SKM-1 (cell line): Measurements from ENCODE around the gene ZNF521.
A peak's percentile ranks its signal among the peaks of the same experiment; 100 is the strongest.

Source experiments
- DNase-seq: peaks from one replicate; lab custom pipeline; 2025; ENCODE audit not compliant: unreplicated experiment; lab: John Stamatoyannopoulos, UW

Gene ZNF521

DNA sequence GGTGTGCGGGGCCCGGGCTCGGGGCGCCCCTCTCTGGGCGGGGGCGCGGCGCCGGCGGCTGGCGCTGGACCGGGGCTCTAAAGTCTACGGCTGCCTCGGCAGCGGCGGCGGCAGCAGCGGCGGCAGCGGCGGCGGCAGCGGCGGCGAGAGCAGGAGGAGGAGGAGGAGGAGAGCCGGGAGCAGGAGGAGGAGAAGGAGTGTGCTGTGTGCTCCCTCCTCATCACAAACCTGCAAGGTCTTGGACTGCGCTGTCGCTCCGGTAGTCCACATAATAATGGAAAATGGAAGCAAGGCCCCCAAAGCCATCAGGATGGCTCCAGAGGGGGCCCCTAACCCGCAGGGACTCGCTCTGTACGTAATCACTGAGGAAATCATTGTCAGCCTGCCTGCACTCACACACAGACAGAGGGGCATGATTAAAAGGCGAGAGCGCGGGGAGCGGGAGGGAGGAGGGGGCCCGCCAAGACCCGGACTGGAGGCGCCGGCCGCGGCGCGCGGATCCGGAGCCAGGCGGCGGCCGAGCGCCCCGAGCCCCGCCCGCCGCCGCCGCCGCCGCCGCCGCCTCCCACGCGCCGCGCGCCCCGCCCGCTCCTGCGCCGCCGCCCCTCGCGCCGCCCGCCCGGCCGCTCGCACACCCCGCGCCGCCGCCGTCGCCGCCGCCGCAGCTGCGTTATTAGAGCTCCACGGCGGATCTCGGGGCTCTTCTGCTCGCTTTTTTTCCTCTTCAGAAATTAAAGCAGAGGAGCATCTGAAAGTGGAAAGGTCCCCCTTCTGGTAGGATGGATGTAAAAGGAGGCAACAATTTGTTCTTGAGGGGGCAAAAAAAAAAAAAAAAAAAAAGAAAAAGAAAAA, at the start of gene ZNF521:
Gene ZNF521, minus strand, starts transcription at position 390 of the 852 bp plus-strand sequence. CDS start 1,220 bp downstream, outside the sequence.
- DNase-seq, result peak; percentile 13

GRCh38 chr18:25399554-25399953, 47.6 kb upstream of the ZNF521 start:
- DNase-seq, result no peak

GRCh38 chr18:25392192-25392591, 40.2 kb upstream of the ZNF521 start:
- no peak for DNase-seq

GRCh38 chr18:25373432-25374179, 21.6 kb upstream of the ZNF521 start:
- no peak for DNase-seq

DNA sequence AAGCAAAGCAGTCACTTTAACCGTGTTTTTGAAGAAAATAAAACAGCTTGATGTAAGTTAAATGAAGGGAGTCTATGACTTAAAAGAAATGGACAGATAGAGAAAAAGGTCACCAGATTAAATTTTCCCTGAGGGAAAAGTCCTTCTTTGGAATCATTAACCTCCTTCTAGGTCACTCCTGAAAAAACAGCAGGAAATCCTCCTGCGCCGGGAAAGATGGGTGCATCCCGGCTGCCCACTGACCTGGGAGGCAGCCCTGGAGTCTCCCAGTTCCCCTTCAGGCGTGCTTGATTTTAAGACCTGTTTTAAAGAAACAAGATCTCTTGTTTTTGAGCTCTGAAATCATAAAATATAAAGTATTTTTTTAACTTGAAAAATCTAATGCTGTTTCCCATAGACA, 18.4 kb upstream of the ZNF521 start:
- no peak for DNase-seq

- no peak for DNase-seq
Observed at GRCh38 chr18:25365242-25365641, 13.3 kb upstream of the ZNF521 start.

- DNase-seq, result no peak
Observed at GRCh38 chr18:25364732-25365131, 12.8 kb upstream of the ZNF521 start.

DNA sequence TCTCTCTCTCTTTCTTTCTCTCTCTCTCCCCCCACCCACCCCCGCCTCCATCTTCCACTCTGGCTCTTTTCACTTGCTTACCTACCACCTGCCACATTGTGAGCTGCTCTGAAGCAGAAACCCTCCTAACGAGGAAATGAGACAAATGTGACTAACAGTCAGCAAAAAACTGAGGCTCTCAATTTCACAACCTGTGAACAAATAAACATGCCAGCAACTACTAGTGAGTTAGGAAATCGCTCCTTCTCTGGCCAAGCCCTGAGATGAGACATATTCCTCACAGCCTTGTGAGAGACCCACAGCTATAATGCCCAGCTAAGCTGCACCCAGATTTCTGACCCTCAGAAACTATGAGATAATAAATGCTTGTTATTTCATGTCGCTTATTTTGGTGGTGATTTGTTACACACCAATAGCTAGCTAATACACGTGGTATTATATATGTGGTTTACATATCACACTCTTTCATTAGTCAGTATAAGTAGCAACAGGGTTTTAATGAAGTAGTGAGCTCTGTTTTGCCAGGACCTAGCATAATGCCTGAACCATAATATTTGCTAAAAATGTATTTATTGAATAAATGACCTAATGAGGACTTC, 8.4 kb upstream of the ZNF521 start:
- no peak for DNase-seq

DNA sequence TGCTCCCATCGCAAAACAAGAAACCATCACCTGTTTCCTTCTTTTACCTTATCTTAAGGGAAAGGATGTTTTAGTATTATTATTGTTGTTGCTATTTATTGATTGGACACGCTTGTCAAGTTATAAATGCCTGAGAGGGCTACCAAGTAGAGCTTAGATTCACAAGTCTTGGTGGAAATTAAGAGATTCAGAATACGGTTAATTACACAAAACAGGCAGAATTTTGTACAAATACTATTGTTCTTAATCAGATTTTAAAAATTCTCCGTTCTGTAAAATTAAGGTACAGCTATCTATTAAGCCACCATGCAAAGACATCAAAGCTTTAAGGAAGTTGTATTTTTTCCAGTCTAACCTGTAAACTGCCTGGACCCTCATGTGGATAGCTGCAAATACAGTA, 1.1 kb upstream of the ZNF521 start:
- no peak for DNase-seq

DNA sequence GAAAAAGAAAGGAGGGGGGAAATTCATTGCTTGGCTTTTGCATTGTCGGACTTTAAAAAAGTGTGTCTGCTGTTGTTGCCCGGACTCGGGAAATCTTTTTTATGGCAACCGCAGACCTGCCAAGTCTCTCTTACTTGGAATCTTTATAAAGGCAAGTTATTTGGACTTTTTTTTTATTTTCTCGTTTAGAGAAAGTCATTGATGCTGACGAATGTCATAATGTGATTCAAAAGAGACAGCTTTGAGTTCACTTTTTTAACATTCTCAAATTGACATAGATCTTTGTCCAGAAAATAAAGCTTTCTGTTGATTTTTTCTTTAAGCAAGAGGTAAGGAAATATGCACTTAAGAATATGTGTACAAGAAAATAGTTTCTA, 651 bp upstream of the ZNF521 start:
- DNase-seq, result no peak

DNA sequence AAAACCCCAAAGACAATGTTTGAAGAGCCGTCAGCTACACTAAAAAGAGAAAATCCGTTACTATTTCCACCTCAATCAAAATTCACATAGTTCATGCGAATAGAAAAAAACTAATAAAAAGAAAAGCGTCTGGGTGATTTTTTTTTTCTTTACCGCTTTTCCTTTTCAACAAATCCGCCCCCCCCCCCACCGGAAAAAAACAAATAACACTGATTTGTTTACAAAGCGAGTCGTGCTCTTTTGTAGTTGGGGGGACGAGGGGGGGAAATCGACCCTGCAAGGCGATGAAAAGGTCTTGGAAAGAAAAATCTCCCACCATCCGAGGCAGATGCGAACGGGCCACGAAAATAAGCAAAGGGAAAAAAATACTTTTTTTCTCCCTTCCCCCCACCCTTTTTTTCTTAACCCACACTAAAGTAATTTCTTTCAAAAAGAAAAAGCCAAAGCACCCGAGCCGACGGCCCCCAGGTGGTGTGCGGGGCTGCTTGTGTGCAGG, 638 bp downstream of the ZNF521 start:
- DNase-seq, result no peak

- DNase-seq, result no peak
Observed at GRCh38 chr18:25350489-25351251, 1.3 kb downstream of the ZNF521 start.

GRCh38 chr18:25349926-25350487, 2.0 kb downstream of the ZNF521 start:
- DNase-seq, result no peak

- DNase-seq, result no peak
Observed at GRCh38 chr18:25349131-25349925, 2.6 kb downstream of the ZNF521 start.

- no peak for DNase-seq
Observed at GRCh38 chr18:25348386-25349130, 3.4 kb downstream of the ZNF521 start.

DNA sequence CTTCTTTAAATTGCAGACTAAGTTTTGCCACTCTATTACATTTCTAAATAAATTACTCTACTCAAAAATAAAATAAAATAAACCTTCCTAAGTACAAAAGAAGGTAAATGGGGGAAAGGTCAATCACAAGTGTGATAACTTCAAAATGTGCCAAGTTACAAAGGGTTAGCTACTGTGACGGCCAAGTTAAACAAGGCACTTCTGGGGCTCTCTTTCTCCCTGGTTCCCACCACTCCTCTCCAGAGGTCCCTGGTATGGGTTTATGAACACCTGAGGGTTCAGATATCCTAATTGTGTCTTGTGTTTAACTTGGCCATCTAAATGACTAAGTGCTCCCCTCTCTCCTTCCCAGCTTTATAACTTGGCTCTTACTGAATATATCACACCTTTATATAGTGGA, 5.4 kb downstream of the ZNF521 start:
- no peak for DNase-seq

- DNase-seq, result no peak
Observed at GRCh38 chr18:25345081-25345866, 6.7 kb downstream of the ZNF521 start.

DNA sequence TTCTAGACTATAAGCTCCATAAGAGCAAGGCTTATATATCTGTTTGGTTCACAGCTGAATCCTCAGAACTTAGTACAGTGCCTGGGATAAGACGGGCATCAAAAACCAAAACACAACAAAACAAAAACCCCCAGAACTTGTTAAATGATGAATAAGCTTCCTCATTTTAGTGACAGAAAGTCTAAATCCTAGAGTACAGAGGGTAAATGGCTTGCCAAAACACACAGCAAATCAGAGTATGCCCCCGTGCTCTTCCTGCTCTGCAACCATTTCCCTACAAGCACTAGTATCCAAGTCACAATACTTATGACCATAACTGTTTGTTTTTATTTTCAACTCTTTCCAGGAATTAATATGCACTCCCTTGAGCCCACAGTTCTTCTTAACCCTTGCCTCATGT, 10.1 kb downstream of the ZNF521 start:
- no peak for DNase-seq
